Epithelial cell of proximal tubule (primary cell): ENCODE measurements around the gene EPS8L3. TPM values are rescaled to one million over a fixed set of nuclear protein-coding genes. Genes with fewer than 3 reads are reported as not detected.

ENCODE experiments used
- DNase-seq: peaks from one replicate; pipeline ENCODE4 v3.0.0-alpha.2; 2011; ENCODE audit warnings: low read depth
- H3K4me3 ChIP-seq: 2 replicates; pipeline ENCODE4 v1.5.1; 2011; ENCODE audit warnings: low read depth, mild to moderate bottlenecking, low read length
- total RNA-seq: library from RNA; depleted of rRNA; stranded (reverse); fragments of >200 nt; gene quantifications from 2 replicates; pipeline ENCODE4 v1.2.3, GENCODE V29; 2015
- TF ChIP-seq, protein P1 (sequence below): conservative IDR thresholded peaks from 2 replicates; pipeline ENCODE4 v1.5.1; 2012; ENCODE audit warnings: low read depth, mild to moderate bottlenecking, low read length

EPS8L3 gene
- total RNA-seq, 1 donor from 2014 or later, result not detected

GRCh38 chr1:109777436-109777835 is 13.7 kb upstream of the EPS8L3 start:
- TF ChIP-seq, protein P1, sequence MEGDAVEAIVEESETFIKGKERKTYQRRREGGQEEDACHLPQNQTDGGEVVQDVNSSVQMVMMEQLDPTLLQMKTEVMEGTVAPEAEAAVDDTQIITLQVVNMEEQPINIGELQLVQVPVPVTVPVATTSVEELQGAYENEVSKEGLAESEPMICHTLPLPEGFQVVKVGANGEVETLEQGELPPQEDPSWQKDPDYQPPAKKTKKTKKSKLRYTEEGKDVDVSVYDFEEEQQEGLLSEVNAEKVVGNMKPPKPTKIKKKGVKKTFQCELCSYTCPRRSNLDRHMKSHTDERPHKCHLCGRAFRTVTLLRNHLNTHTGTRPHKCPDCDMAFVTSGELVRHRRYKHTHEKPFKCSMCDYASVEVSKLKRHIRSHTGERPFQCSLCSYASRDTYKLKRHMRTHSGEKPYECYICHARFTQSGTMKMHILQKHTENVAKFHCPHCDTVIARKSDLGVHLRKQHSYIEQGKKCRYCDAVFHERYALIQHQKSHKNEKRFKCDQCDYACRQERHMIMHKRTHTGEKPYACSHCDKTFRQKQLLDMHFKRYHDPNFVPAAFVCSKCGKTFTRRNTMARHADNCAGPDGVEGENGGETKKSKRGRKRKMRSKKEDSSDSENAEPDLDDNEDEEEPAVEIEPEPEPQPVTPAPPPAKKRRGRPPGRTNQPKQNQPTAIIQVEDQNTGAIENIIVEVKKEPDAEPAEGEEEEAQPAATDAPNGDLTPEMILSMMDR, result no peak
- no peak for DNase-seq
- H3K4me3 ChIP-seq, result no peak overlapping the region

- DNase-seq, result no peak
- no peak overlapping the region for H3K4me3 ChIP-seq
- TF ChIP-seq, protein P1, result peak; percentile 96
Measured at GRCh38 chr1:109776911-109777310, 13.2 kb upstream of the EPS8L3 start.

GRCh38 chr1:109776206-109776835 is 12.6 kb upstream of the EPS8L3 start:
- TF ChIP-seq, protein P1, result no peak
- DNase-seq, result no peak
- no peak overlapping the region for H3K4me3 ChIP-seq

GRCh38 chr1:109775398-109775797 is 11.7 kb upstream of the EPS8L3 start:
- no peak overlapping the region for H3K4me3 ChIP-seq
- DNase-seq, result no peak
- TF ChIP-seq, protein P1, result no peak

DNA sequence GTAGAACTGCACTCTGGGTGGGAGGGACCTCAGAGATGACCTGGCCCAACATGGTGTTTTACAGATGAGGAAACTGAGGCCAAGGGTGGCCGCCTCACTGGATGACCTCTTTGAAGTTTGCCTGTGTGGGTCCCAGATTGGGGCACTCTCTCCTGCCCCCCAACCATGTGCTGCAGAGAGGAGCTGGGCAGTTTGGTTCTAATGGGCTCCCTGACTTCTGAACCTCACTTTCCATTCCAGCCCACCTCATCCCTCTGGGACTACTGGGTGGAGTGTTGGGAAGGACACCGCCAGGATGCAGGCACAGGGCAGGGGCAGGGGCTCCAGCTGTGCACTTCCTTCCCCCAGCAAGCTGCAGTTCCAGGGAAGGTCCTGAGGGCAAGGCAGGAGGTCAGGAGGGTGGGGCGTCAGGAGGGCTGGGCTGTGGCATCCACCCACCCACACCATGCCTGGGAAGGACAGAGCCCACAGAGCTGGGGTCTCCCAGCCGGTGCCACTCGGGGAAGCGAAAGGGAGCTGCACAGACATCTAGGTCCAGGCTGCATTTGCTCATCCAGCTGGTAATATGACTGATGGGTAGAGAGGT is 10.3 kb upstream of the EPS8L3 start:
- TF ChIP-seq, protein P1, result no peak

DNA sequence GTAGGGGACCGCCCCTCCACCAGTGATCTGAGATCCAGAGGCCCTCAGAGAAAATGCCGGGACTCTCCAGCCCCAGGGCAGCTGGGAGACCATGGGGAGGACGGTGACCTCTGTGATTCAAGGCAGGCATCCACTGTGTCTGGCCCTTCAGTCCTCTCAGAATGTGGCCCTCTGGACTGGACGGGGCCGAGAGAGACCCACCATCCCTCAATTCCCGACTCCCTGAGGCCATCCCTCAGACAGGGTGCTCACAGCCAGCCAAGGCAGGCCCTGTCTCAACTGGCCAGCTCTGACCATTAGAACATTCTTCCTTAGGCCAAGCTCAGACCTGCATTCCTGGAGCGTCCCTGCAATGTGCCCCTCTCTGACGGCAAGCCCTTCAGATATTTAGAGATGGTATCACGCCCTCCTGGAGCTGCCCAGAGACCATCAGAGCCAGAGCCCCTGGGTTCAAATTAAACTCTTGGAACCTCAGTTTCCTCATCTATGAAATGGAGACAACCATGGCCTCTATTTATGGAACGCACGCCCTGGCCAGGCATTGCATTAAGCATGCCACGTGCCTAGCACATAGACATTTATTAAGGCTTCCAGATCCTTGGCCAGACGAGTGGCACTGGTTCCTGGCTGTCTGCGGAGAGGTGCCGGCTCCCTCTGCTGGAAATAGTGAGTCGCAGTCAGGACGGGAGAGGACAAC is 9.6 kb upstream of the EPS8L3 start:
- TF ChIP-seq, protein P1, result peak; percentile 97
- H3K4me3 ChIP-seq, result no peak overlapping the region
- DNase-seq, result no peak

More for the DNA sequence above, 10.3 kb upstream of the EPS8L3 start:
- DNase-seq, result no peak
- no peak overlapping the region for H3K4me3 ChIP-seq
